ENCODE measurements around the gene SNAPC1. TPM values are rescaled to one million over a fixed set of nuclear protein-coding genes. Genes with fewer than 3 reads are reported as not detected.
A peak's percentile ranks its signal among the peaks of the same experiment; 100 is the strongest.

SNAPC1 gene, protein sequence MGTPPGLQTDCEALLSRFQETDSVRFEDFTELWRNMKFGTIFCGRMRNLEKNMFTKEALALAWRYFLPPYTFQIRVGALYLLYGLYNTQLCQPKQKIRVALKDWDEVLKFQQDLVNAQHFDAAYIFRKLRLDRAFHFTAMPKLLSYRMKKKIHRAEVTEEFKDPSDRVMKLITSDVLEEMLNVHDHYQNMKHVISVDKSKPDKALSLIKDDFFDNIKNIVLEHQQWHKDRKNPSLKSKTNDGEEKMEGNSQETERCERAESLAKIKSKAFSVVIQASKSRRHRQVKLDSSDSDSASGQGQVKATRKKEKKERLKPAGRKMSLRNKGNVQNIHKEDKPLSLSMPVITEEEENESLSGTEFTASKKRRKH
- 10.8 and 11.0 TPM in 2 replicates for total RNA-seq

DNA sequence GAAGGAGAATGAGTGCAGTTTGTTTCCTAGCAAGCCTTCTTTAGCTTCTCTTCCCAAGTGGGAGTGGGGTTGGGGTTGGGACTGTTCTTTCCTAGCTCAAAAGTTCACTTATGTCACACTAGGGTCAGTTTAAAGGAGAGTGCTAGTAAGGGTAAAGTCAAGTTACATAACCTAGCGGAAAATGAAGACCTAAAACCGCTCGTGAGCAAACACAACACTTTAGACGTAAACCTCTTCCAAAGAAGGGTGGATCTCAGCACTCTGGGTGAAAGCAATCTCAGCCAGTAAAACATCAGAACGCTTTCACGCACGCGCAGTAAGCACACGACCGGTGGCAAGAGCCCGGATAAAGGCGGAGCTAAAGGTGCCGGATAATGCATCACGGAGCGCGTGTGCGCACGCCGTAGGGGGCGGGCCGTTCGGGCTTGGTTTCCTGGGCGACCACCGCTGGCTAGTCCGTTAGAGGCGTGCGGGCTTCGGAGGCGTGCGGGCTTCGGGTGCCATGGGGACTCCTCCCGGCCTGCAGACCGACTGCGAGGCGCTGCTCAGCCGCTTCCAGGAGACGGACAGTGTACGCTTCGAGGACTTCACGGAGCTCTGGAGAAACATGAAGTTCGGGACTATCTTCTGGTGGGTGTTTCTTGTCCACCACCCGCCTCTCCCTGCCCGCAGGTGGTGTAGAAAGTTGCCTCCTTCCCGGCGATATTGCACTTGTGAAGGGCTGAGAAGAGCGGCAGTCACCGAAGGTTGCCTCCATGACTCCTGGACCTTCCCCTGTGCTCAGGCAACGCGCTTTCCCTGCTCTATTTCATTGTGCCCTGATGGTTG is at the start of gene SNAPC1:
Gene SNAPC1, plus strand, starts transcription at position 462 of the 828 bp plus-strand sequence. Its CDS starts 41 bp downstream, at position 503.
- Mint-ChIP-seq H3K9me3 (no peaks in the 10 kb centered on the region), H3K4me1 (ENCODE audit: low read depth) (peaks cover 59% of the 10 kb centered on the region), H3K27me3 (ENCODE audit: insufficient read depth) (peaks cover 3% of the 10 kb centered on the region), H3K27ac (peak within 1 kb of the TSS; percentile 90), H3K36me3 (ENCODE audit: low read depth) (peaks cover 7% of the 10 kb centered on the region), H3K4me3 (peak within 1 kb of the TSS; percentile 91)
- peak; percentile 97 for DNase-seq (ENCODE audit: low spot score)
- intact Hi-C loops (cut with micrococcal nuclease) = loop anchor here (1.0 to 10.0 kb wide), 10 partner anchors 11 to 1670 kb away; partner anchors contain the start of genes HIF1A and PCNX4

DNA sequence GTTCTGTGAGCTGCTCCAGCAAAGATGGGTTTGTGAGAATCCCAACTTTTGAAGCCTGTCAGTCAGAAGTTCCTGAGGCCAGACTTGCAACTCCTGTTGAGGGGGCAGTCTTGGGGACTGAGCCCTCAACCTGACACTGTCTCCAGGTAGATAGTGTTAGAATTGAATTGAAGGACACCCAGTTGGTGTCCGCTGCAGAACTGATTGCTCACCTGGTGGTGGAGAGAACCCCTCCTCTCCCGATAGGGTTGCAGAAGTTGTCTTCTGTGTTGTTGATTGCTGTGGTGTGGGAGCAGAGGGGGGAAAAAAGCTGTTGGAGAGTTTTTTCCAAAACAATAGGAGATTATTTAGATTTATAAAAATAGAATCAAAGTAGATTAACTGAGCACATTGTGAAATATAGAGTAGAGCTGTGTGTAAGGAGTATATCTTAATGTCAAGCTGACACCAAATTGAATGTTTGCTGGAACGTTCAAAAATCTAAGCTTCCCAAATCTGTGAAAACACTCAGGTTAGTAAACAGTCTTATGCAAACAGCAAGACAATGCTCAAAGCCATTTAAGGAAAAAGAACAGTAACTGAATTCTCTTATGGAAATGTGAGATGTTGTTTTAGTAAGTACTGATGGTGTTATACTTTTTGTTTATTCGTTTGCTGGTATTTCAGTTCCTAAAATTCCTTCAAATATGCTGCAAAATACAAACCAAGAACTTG is 48.3 kb upstream of the SNAPC1 start:
- no peaks in the 10 kb centered on the region for H3K27me3 Mint-ChIP-seq (ENCODE audit: insufficient read depth)
- H3K27ac Mint-ChIP-seq = peak overlapping the region; percentile 56
- peaks cover 7% of the 10 kb centered on the region for H3K36me3 Mint-ChIP-seq (ENCODE audit: low read depth)
- no peak for DNase-seq (ENCODE audit: low spot score)
- H3K4me3 Mint-ChIP-seq = no peak overlapping the region
- intact Hi-C loops (cut with micrococcal nuclease) = no loop called here
- no peaks in the 10 kb centered on the region for H3K9me3 Mint-ChIP-seq
- peaks cover 85% of the 10 kb centered on the region for H3K4me1 Mint-ChIP-seq (ENCODE audit: low read depth)

DNA sequence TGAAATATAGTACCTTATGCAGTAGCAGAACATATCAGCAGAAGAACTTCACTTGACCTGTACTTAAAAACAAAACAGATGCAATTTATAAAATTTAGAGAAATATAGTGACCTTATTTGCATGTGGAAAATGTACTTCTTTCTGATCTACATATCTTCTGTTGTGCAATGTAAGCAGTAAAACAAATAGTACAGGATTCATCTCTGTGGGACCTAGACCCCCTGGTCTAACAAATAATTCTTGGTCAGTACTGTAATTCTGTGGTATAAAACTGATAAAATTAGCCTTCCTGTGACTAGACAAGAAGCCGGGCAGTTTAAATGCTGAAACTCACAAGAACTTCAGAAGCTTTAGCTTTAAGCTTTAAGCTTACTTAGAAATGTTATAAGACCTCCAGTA is 45.3 kb upstream of the SNAPC1 start:
- H3K27me3 Mint-ChIP-seq (ENCODE audit: insufficient read depth) = no peaks in the 10 kb centered on the region
- peaks cover 17% of the 10 kb centered on the region for H3K36me3 Mint-ChIP-seq (ENCODE audit: low read depth)
- no peak for DNase-seq (ENCODE audit: low spot score)
- H3K9me3 Mint-ChIP-seq = no peaks in the 10 kb centered on the region
- no peak overlapping the region for H3K4me3 Mint-ChIP-seq
- H3K4me1 Mint-ChIP-seq (ENCODE audit: low read depth) = peaks cover 75% of the 10 kb centered on the region
- intact Hi-C loops (cut with micrococcal nuclease) = no loop called here
- peak overlapping the region; percentile 56 for H3K27ac Mint-ChIP-seq

DNA sequence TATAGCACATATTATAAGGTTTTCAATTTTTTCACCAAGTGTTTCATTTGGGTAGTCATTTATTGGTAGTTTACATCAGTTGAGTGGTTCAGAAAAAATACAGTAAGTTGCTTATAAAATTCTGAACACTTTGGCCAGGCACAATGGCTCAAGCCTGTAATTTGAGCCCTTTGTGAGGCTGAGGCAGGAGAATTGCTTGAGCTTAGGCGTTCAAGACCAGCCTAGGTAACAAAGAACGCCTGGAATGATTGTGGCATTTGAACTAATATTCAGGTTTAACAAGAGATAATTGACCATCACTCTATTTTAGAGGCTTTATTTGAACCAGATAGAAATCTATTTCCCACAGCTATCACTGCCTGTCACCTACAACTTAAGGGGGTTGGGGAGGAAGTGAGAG is 44.2 kb upstream of the SNAPC1 start:
- Mint-ChIP-seq H3K4me3 (peak overlapping the region; percentile 22), H3K27me3 (ENCODE audit: insufficient read depth) (no peaks in the 10 kb centered on the region), H3K4me1 (ENCODE audit: low read depth) (peaks cover 69% of the 10 kb centered on the region), H3K9me3 (no peaks in the 10 kb centered on the region), H3K36me3 (ENCODE audit: low read depth) (peaks cover 18% of the 10 kb centered on the region), H3K27ac (peak overlapping the region; percentile 23)
- intact Hi-C loops (cut with micrococcal nuclease) = loop anchor here (2.0 kb wide), 2 partner anchors 13 to 17 kb away; no protein-coding TSS in a partner anchor
- no peak for DNase-seq (ENCODE audit: low spot score)

DNA sequence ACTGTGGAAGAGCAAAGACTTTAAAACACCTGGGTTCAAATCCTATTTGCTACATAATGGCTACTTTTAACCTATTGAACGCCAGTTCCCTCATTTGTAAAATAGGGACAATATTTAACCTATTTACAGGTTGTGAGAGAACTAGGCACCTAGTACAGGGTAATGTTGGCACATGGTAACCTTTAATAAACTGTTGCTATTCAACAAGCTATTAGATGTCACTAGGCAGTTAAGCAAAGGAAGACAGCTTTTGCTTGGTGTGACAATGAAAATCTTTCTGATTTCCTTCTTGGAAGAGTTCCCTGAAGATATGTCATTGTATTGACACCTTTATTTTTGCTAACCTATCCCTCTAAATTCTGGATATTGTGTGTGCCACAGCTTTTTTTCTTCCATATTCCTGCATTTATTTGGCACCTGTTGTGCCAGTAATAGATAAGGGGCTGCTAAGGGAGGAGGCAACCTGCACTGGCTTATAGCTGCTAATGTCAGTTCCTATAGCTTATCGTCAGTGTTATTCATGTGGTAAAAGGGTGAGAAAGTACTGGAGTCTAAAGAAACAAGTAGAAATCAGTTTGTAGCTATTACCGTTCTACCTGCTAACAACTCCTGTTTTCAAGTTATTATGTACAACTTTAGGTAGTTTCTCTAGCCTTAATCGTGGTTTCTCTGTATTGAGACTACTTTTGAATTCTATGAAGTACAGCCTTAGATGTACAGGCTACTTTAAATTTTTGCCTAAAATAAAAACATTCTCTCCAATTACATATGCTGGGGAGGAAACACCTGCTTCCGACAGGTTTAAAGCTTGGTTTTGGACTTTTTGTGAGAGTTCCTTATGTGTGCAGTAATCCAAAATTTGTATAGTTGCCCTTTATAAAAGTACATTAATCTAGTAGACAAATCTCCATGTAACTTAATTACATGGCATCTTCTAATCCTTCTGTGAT is 42.6 kb upstream of the SNAPC1 start:
- Mint-ChIP-seq H3K4me3 (peak overlapping the region; percentile 63), H3K4me1 (ENCODE audit: low read depth) (peaks cover 70% of the 10 kb centered on the region), H3K9me3 (no peaks in the 10 kb centered on the region), H3K36me3 (ENCODE audit: low read depth) (peaks cover 29% of the 10 kb centered on the region), H3K27ac (peak overlapping the region; percentile 74), H3K27me3 (ENCODE audit: insufficient read depth) (no peaks in the 10 kb centered on the region)
- no peak for DNase-seq (ENCODE audit: low spot score)
- intact Hi-C loops (cut with micrococcal nuclease) = loop anchor here (1.0 to 2.0 kb wide), 3 partner anchors 8 to 15 kb away; no protein-coding TSS in a partner anchor

DNA sequence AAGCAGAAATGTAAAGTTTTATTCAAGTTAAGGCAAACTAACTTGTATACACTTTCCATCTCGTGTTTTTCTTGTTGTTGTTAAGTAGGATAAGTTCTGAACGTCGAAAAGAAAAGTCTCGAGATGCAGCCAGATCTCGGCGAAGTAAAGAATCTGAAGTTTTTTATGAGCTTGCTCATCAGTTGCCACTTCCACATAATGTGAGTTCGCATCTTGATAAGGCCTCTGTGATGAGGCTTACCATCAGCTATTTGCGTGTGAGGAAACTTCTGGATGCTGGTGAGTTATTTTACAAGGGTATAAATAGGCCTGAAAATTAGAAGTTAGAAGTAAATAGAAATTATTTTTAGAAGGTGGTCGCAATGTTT is 41.9 kb upstream of the SNAPC1 start:
- peaks cover 35% of the 10 kb centered on the region for H3K36me3 Mint-ChIP-seq (ENCODE audit: low read depth)
- intact Hi-C loops (cut with micrococcal nuclease) = no loop called here
- H3K4me3 Mint-ChIP-seq = peak overlapping the region; percentile 63
- DNase-seq (ENCODE audit: low spot score) = no peak
- no peaks in the 10 kb centered on the region for H3K9me3 Mint-ChIP-seq
- H3K4me1 Mint-ChIP-seq (ENCODE audit: low read depth) = peaks cover 72% of the 10 kb centered on the region
- H3K27me3 Mint-ChIP-seq (ENCODE audit: insufficient read depth) = no peaks in the 10 kb centered on the region
- H3K27ac Mint-ChIP-seq = peak overlapping the region; percentile 74

DNA sequence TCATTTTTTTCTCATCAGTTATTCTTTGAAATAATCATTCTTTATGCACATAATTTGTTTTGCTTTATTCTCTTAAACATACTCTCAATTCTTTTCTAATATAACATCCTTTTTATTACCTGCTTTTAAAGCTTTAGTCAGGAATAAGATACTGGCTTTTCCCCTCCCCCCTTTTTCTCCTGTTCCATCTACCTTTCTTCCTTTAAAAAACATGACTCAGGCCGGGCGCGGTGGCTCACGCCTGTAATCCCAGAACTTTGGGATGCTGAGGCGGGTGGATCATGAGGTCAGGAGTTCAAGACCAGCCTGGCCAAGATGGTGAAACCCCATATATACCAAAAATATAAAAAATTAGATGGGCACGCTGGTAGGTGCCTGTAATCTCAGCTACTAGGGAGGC is 41.5 kb upstream of the SNAPC1 start:
- Mint-ChIP-seq H3K4me1 (ENCODE audit: low read depth) (peaks cover 67% of the 10 kb centered on the region), H3K4me3 (peak overlapping the region; percentile 27), H3K27ac (peak overlapping the region; percentile 62), H3K27me3 (ENCODE audit: insufficient read depth) (no peaks in the 10 kb centered on the region), H3K36me3 (ENCODE audit: low read depth) (peaks cover 38% of the 10 kb centered on the region), H3K9me3 (no peaks in the 10 kb centered on the region)
- intact Hi-C loops (cut with micrococcal nuclease) = no loop called here
- DNase-seq (ENCODE audit: low spot score) = no peak

DNA sequence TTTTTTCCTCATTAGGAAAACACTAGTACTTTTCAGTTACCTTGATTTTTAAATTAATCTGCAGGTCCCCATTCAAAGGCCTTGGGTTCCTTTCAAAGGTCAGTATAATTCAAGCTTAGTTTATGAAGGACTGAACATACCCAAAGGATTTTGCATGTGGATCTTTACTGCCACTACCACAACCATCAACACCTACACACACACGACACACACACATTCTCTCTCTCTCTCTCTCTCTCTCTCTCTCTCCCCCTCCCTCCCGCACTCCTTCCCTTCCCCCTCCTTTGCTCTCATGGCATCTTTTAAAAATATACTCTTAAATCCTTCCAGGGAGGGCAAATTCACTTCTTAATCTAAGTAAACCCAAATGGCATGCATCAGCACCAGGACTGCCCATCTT is 38.1 kb upstream of the SNAPC1 start:
- Mint-ChIP-seq H3K27me3 (ENCODE audit: insufficient read depth) (no peaks in the 10 kb centered on the region), H3K4me1 (ENCODE audit: low read depth) (peaks cover 69% of the 10 kb centered on the region), H3K4me3 (no peak overlapping the region), H3K9me3 (no peaks in the 10 kb centered on the region), H3K36me3 (ENCODE audit: low read depth) (peaks cover 66% of the 10 kb centered on the region), H3K27ac (peak overlapping the region; percentile 32)
- intact Hi-C loops (cut with micrococcal nuclease) = loop anchor here (2.0 kb wide), 1 partner anchor 63 kb away; no protein-coding TSS in a partner anchor
- no peak for DNase-seq (ENCODE audit: low spot score)

DNA sequence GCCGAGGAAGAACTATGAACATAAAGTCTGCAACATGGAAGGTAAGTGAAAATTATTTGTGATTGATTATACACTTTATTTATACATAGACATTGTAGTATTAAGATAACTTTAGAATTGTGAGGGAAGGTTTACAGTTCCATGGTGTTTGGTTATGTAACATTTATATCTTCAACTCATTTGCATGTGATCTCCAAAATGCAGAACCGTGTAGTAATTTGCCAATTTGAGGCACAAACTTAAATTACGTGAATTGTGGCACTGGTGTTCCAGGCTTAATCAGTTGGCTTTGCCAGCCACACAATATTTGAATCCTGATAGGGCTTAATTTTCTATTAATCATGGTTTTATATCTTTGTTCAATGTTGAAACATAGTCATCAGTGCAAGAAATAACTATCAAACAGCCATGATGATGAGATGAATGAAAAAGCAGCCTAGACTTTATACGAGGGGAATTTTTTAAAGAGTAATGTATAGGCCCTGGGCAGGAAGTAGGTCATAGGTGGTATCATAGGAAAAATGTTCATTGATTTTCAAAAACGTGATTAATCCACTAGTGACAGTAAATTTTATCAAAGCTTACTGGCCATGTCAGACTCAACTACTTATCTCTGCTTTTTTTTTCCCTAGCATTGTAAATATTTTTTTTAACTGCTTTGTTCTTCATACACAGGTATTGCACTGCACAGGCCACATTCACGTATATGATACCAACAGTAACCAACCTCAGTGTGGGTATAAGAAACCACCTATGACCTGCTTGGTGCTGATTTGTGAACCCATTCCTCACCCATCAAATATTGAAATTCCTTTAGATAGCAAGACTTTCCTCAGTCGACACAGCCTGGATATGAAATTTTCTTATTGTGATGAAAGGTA is 35.2 kb upstream of the SNAPC1 start:
- Mint-ChIP-seq H3K4me3 (no peak overlapping the region), H3K4me1 (ENCODE audit: low read depth) (peaks cover 78% of the 10 kb centered on the region), H3K9me3 (no peaks in the 10 kb centered on the region), H3K27ac (peak overlapping the region; percentile 69), H3K27me3 (ENCODE audit: insufficient read depth) (no peaks in the 10 kb centered on the region), H3K36me3 (ENCODE audit: low read depth) (peaks cover 71% of the 10 kb centered on the region)
- intact Hi-C loops (cut with micrococcal nuclease) = no loop called here
- no peak for DNase-seq (ENCODE audit: low spot score)

DNA sequence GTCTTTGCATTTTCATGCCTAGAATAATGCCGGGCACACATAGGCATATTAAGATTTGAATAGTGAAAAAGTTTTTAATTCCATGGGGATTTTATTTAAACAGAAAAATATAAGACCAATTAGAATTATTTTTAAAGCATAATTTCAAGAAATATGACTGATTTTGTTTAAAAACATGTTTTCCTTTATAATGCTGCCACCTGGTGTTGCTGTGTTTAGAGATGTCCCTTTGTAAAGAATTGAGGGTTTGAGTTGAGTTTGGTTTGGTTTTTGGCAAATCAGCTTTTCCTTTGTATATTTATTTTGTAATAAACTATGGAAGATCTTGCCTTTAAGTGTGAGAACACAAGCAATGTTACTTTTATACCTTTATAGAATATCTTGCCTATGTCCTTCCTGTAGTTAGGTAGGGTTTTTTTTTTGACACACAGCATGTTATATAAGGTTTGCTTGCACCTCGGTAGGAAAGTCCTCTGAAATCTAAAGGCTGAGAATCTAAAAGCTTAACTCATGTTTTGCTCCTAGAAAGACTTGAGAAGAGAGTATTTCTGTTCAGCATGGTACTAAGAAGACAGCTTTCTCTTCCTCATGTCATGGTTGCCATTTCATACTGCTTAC is 31.4 kb upstream of the SNAPC1 start:
- Mint-ChIP-seq H3K36me3 (ENCODE audit: low read depth) (peaks cover 74% of the 10 kb centered on the region), H3K27me3 (ENCODE audit: insufficient read depth) (no peaks in the 10 kb centered on the region), H3K27ac (peak overlapping the region; percentile 61), H3K4me1 (ENCODE audit: low read depth) (peaks cover 82% of the 10 kb centered on the region), H3K9me3 (no peaks in the 10 kb centered on the region), H3K4me3 (peak overlapping the region; percentile 8)
- DNase-seq (ENCODE audit: low spot score) = no peak
- intact Hi-C loops (cut with micrococcal nuclease) = loop anchor here (1.0 to 5.0 kb wide), 4 partner anchors 8 to 270 kb away; partner anchors contain the start of gene HIF1A

DNA sequence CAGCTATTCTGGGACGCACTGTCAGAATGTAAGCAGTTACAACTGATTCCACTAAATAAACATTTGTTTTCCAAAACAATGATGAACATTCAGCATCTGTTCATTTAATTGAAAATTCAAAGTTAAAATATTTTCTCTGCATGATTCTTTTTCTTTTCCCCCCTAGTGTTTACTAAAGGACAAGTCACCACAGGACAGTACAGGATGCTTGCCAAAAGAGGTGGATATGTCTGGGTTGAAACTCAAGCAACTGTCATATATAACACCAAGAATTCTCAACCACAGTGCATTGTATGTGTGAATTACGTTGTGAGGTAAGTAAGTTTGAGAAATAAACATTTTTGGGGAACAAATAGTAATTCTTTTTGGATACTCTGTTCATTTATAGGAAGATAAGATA is 28.2 kb upstream of the SNAPC1 start:
- peak overlapping the region; percentile 61 for H3K27ac Mint-ChIP-seq
- no peaks in the 10 kb centered on the region for H3K9me3 Mint-ChIP-seq
- H3K4me1 Mint-ChIP-seq (ENCODE audit: low read depth) = peaks cover 70% of the 10 kb centered on the region
- H3K36me3 Mint-ChIP-seq (ENCODE audit: low read depth) = peaks cover 67% of the 10 kb centered on the region
- no peak for DNase-seq (ENCODE audit: low spot score)
- H3K4me3 Mint-ChIP-seq = no peak overlapping the region
- intact Hi-C loops (cut with micrococcal nuclease) = loop anchor here (2.0 to 5.0 kb wide), 2 partner anchors 15 to 37 kb away; partner anchors contain the start of gene HIF1A
- H3K27me3 Mint-ChIP-seq (ENCODE audit: insufficient read depth) = no peaks in the 10 kb centered on the region

All from activated T-helper 1 cell treated with anti-CD3 and anti-CD28 coated beads, Interleukin-12 subunit alpha, Interleukin-12 subunit beta, Interleukin-2, Interleukin-4 antibody, amounts not matched to agents 30 ng/mL and 10 ng/mL and 1 ng/mL, durations not matched to agents 14 hours and 24 hours and 36 hours (primary cell).